Astrocyte (in vitro differentiated cells and primary cell): ENCODE measurements around the gene ZC3HAV1. TPM values are rescaled to one million over a fixed set of nuclear protein-coding genes. Genes with fewer than 3 reads are reported as not detected.

Experiments used
- DNase-seq: peaks from one replicate; pipeline ENCODE4 v3.0.0-alpha.2; 2010; ENCODE audit warnings: low read depth
- FAIRE-seq: peaks from 2 replicates; lab custom pipeline; 2011; peaks lifted over from hg19 to GRCh38; lab: Jason Lieb, UNC
- H2AFZ ChIP-seq: 2 replicates; pipeline ENCODE4 v1.6.0; 2012; ENCODE audit warnings: low read depth, low read length, inconsistent platforms
- H3K27ac ChIP-seq: 2 replicates; pipeline ENCODE4 v1.5.1; 2011; ENCODE audit warnings: low read depth, low read length, inconsistent platforms
- H3K27me3 ChIP-seq: 2 replicates; pipeline ENCODE4 v1.6.0; 2011; ENCODE audit warnings: low read length, inconsistent platforms; ENCODE audit not compliant: insufficient read depth
- H3K36me3 ChIP-seq: 2 replicates; pipeline ENCODE4 v1.5.1; 2011; ENCODE audit warnings: low read length, inconsistent platforms; ENCODE audit not compliant: insufficient read depth
- H3K4me1 ChIP-seq: 2 replicates; pipeline ENCODE4 v1.5.1; 2011; ENCODE audit warnings: low read length, inconsistent platforms; ENCODE audit not compliant: insufficient read depth
- H3K4me2 ChIP-seq: 2 replicates; pipeline ENCODE4 v1.6.0; 2012; ENCODE audit warnings: low read length, inconsistent platforms
- H3K4me3 ChIP-seq: 2 replicates; pipeline ENCODE4 v1.5.1; 2011; ENCODE audit warnings: low read depth, mild to moderate bottlenecking, low read length, inconsistent platforms; ENCODE audit not compliant: insufficient read depth
- H3K79me2 ChIP-seq: 2 replicates; pipeline ENCODE4 v1.6.0; 2012; ENCODE audit warnings: mild to moderate bottlenecking, low read length, inconsistent platforms; ENCODE audit not compliant: insufficient read depth
- H3K9ac ChIP-seq: 2 replicates; pipeline ENCODE4 v1.6.0; 2012; ENCODE audit warnings: mild to moderate bottlenecking, low read length, inconsistent platforms
- H3K9me3 ChIP-seq: 2 replicates; pipeline ENCODE4 v1.5.1; 2012; ENCODE audit warnings: low read depth, mild to moderate bottlenecking, low read length, inconsistent platforms; ENCODE audit not compliant: insufficient read depth
- H4K20me1 ChIP-seq: 2 replicates; pipeline ENCODE4 v1.6.0; 2012; ENCODE audit warnings: low read length, inconsistent platforms; ENCODE audit not compliant: insufficient read depth
- H3K27ac Mint-ChIP-seq: one replicate; pipeline ENCODE4 v1.8.0; 2021; ENCODE audit warnings: mild to moderate bottlenecking, mixed read lengths; ENCODE audit not compliant: unreplicated experiment
- H3K27me3 Mint-ChIP-seq: one replicate; pipeline ENCODE4 v1.8.0; 2021; ENCODE audit warnings: low read depth, mixed read lengths; ENCODE audit not compliant: unreplicated experiment
- H3K36me3 Mint-ChIP-seq: one replicate; pipeline ENCODE4 v1.8.0; 2021; ENCODE audit warnings: low read depth, mixed read lengths; ENCODE audit not compliant: unreplicated experiment
- H3K4me1 Mint-ChIP-seq: one replicate; pipeline ENCODE4 v1.8.0; 2021; ENCODE audit warnings: low read depth, mixed read lengths; ENCODE audit not compliant: unreplicated experiment
- H3K4me3 Mint-ChIP-seq: one replicate; pipeline ENCODE4 v1.8.0; 2021; ENCODE audit warnings: mild to moderate bottlenecking, moderate library complexity, mixed read lengths; ENCODE audit not compliant: unreplicated experiment
- H3K9me3 Mint-ChIP-seq: one replicate; pipeline ENCODE4 v1.8.0; 2021; ENCODE audit warnings: mild to moderate bottlenecking, mixed read lengths; ENCODE audit not compliant: unreplicated experiment
- EZH2 ChIP-seq: IDR thresholded peaks from 2 replicates; pipeline ENCODE4 v1.6.1; 2012; ENCODE audit warnings: mild to moderate bottlenecking, low read length, inconsistent platforms; ENCODE audit not compliant: insufficient read depth
- total RNA-seq: library from RNA; stranded (reverse); gene quantifications from 2 replicates; pipeline ENCODE4 v1.2.1, GENCODE V29; 2021
- TF ChIP-seq, protein P1 (sequence below): IDR thresholded peaks from 2 replicates; pipeline ENCODE4 v1.5.1; 2011; ENCODE audit warnings: low read depth, mild to moderate bottlenecking, inconsistent platforms, low read length, moderate library complexity; ENCODE audit not compliant: insufficient read depth

ZC3HAV1 gene
- total RNA-seq, 1 donor from 2014 or later, result 63.8 TPM

- TF ChIP-seq, protein P1, sequence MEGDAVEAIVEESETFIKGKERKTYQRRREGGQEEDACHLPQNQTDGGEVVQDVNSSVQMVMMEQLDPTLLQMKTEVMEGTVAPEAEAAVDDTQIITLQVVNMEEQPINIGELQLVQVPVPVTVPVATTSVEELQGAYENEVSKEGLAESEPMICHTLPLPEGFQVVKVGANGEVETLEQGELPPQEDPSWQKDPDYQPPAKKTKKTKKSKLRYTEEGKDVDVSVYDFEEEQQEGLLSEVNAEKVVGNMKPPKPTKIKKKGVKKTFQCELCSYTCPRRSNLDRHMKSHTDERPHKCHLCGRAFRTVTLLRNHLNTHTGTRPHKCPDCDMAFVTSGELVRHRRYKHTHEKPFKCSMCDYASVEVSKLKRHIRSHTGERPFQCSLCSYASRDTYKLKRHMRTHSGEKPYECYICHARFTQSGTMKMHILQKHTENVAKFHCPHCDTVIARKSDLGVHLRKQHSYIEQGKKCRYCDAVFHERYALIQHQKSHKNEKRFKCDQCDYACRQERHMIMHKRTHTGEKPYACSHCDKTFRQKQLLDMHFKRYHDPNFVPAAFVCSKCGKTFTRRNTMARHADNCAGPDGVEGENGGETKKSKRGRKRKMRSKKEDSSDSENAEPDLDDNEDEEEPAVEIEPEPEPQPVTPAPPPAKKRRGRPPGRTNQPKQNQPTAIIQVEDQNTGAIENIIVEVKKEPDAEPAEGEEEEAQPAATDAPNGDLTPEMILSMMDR, result no peak
- no peak for TF ChIP-seq EZH2
- Histone ChIP-seq H3K36me3 (no peaks in the 10 kb centered on the region), H3K4me2 (no peak overlapping the region), H3K9me3 (no peaks in the 10 kb centered on the region), H3K27ac (no peak overlapping the region), H2AFZ (no peak overlapping the region), H3K27me3 (no peaks in the 10 kb centered on the region), H3K9ac (no peak overlapping the region), H3K79me2 (peaks cover 18% of the 10 kb centered on the region), H3K4me3 (no peak overlapping the region), H3K4me1 (peaks cover 12% of the 10 kb centered on the region), H4K20me1 (peaks cover 13% of the 10 kb centered on the region)
- Mint-ChIP-seq H3K27me3 (peaks cover 16% of the 10 kb centered on the region), H3K9me3 (peaks cover 2% of the 10 kb centered on the region), H3K36me3 (peaks cover 10% of the 10 kb centered on the region), H3K4me1 (no peaks in the 10 kb centered on the region), H3K4me3 (no peak overlapping the region), H3K27ac (no peak overlapping the region)
- DNase-seq (no peak), FAIRE-seq (no peak)
Measured at GRCh38 chr7:139038691-139039090, 70.8 kb downstream of the ZC3HAV1 start.

DNA sequence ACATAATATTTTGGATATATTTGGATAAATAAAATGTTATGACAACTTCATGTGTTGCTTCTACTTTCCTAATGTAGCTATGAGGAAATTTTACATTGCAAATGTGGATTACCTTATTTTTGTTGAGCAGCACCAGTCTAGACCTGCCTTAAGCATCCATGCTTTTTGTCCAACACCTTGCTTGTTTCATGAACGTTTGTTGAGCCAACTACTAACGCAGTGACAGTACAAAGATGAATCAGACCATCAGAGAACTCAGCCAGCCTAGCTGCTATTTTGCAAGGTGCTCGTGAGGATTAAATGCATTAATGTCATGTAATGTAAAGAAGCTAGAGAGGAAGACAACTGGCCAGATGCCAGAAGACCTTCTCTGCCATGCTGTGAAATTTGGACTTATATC, 72.6 kb downstream of the ZC3HAV1 start:
- peaks cover 5% of the 10 kb centered on the region for H3K36me3 Mint-ChIP-seq
- FAIRE-seq, result no peak
- Histone ChIP-seq H3K9ac (no peak overlapping the region), H3K27ac (no peak overlapping the region), H4K20me1 (peaks cover 17% of the 10 kb centered on the region), H3K9me3 (no peaks in the 10 kb centered on the region), H3K79me2 (peaks cover 31% of the 10 kb centered on the region), H3K4me1 (peaks cover 12% of the 10 kb centered on the region), H2AFZ (no peak overlapping the region), H3K4me3 (no peak overlapping the region), H3K27me3 (no peaks in the 10 kb centered on the region), H3K4me2 (no peak overlapping the region), H3K36me3 (peaks cover 7% of the 10 kb centered on the region)
- H3K9me3 Mint-ChIP-seq, result peaks cover 2% of the 10 kb centered on the region
- no peaks in the 10 kb centered on the region for H3K4me1 Mint-ChIP-seq
- no peak overlapping the region for H3K27ac Mint-ChIP-seq
- peak overlapping the region; percentile 74 for H3K4me3 Mint-ChIP-seq
- no peak for DNase-seq
- peaks cover 16% of the 10 kb centered on the region for H3K27me3 Mint-ChIP-seq
- TF ChIP-seq, protein P1, result no peak
- no peak for TF ChIP-seq EZH2

GRCh38 chr7:139035586-139036353, 73.8 kb downstream of the ZC3HAV1 start, which contains the start of gene ZC3HAV1L:
ZC3HAV1L (minus strand) TSS chr7:139036042; CDS start chr7:139036017, 25 bp downstream.
- Histone ChIP-seq H3K9ac (peak within 1 kb of the TSS; percentile 86), H2AFZ (peak within 1 kb of the TSS; percentile 78), H4K20me1 (peaks cover 17% of the 10 kb centered on the region), H3K79me2 (peaks cover 33% of the 10 kb centered on the region), H3K4me3 (peak within 1 kb of the TSS; percentile 76), H3K4me2 (peak within 1 kb of the TSS; percentile 93), H3K9me3 (no peaks in the 10 kb centered on the region), H3K27me3 (no peaks in the 10 kb centered on the region), H3K27ac (peak within 1 kb of the TSS; percentile 71), H3K36me3 (peaks cover 7% of the 10 kb centered on the region), H3K4me1 (peaks cover 12% of the 10 kb centered on the region)
- Mint-ChIP-seq H3K27ac (peak within 1 kb of the TSS; percentile 18), H3K4me3 (peak within 1 kb of the TSS; percentile 83), H3K36me3 (peaks cover 7% of the 10 kb centered on the region), H3K27me3 (peaks cover 16% of the 10 kb centered on the region), H3K9me3 (peaks cover 2% of the 10 kb centered on the region), H3K4me1 (no peaks in the 10 kb centered on the region)
- FAIRE-seq (no peak), DNase-seq (peak; percentile 63)
- TF ChIP-seq EZH2, result no peak
- TF ChIP-seq, protein P1, result no peak
